K562 (cell line): ENCODE measurements around the gene IQGAP3. TPM values are rescaled to one million over a fixed set of nuclear protein-coding genes. Genes with fewer than 3 reads are reported as not detected.

Experiments
- CUX1 ChIP-seq: fragments of 200-800 bp; sonication (Bioruptor generic); IDR thresholded peaks from 2 replicates; pipeline ENCODE4 v1.6.1; 2016; ENCODE audit warnings: missing genetic modification characterization, missing compliant biosample characterization
- DIDO1 ChIP-seq: fragments of 450-650 bp; IDR thresholded peaks from 2 replicates; pipeline ENCODE4 v1.6.1; 2016; ENCODE audit warnings: low read depth, missing biosample characterization, missing genetic modification characterization
- E2F5 ChIP-seq: sonication (generic); formaldehyde crosslinking; IDR thresholded peaks from 2 replicates; pipeline ENCODE4 v1.8.0; 2022; ENCODE audit warnings: mild to moderate bottlenecking, missing genetic modification reagents
- EP300 ChIP-seq: IDR thresholded peaks from 2 replicates; pipeline ENCODE4 v1.6.1; 2012; ENCODE audit warnings: low read length, improper control_type of control experiment
- ESRRB ChIP-seq: fragments of 250-450 bp; sonication (Bioruptor Pico); IDR thresholded peaks from 2 replicates; pipeline ENCODE4 v1.5.0; 2020; ENCODE audit warnings: mild to moderate bottlenecking, moderate library complexity, borderline replicate concordance
- HDAC2 ChIP-seq: fragments of 450-650 bp; IDR thresholded peaks from 2 replicates; pipeline ENCODE4 v1.6.1; 2016; ENCODE audit warnings: mild to moderate bottlenecking
- HEY1 ChIP-seq: fragments of 250-450 bp; sonication (Bioruptor Pico); IDR thresholded peaks from 2 replicates; pipeline ENCODE4 v1.5.0; 2020; ENCODE audit warnings: mild to moderate bottlenecking, moderate library complexity, borderline replicate concordance
- KLF16 ChIP-seq: IDR thresholded peaks from 2 replicates; pipeline ENCODE4 v1.6.1; 2016; ENCODE audit warnings: antibody characterized with exemption
- MCM5 ChIP-seq: fragments of 450-650 bp; IDR thresholded peaks from 2 replicates; pipeline ENCODE4 v1.6.1; 2016; ENCODE audit warnings: low read depth
- NR4A1 ChIP-seq, 2 experiments: fragments of 250-450 bp in 1 of 2; fragments of 450-650 bp in 1 of 2; sonication (Bioruptor Pico) in 1 of 2; IDR thresholded peaks; 2 replicates each; pipeline versions ENCODE4 v1.4.0 to v1.6.1; 2016 to 2020; ENCODE audit warnings: mild to moderate bottlenecking in 2 of 2, missing compliant biosample characterization in 1 of 2, missing genetic modification characterization in 1 of 2, moderate library complexity in 1 of 2
- SIRT6 ChIP-seq: IDR thresholded peaks from one replicate; pipeline ENCODE4 v1.6.1; 2012; ENCODE audit warnings: low read depth, mild to moderate bottlenecking, control low read depth, inconsistent platforms, low read length, moderate library complexity
- ZBTB1 ChIP-seq: sonication (generic); formaldehyde crosslinking; IDR thresholded peaks from 2 replicates; pipeline ENCODE4 v1.8.1; 2023; ENCODE audit warnings: missing genetic modification reagents, low read depth, mild to moderate bottlenecking, borderline replicate concordance
- ZNF347 ChIP-seq: fragments of 450-650 bp; formaldehyde crosslinking; IDR thresholded peaks from 2 replicates; pipeline ENCODE4 v1.4.0; 2020; ENCODE audit warnings: low read depth, mild to moderate bottlenecking, moderate library complexity
- ZNF584 ChIP-seq: fragments of 200-800 bp; sonication (Bioruptor generic); IDR thresholded peaks from 2 replicates; pipeline ENCODE4 v1.6.1; 2016; ENCODE audit warnings: low read depth, mild to moderate bottlenecking, missing genetic modification characterization, missing compliant biosample characterization
- ZNF639 ChIP-seq, 2 experiments: fragments of 200-800 bp in 1 of 2; sonication (Bioruptor generic) in 1 of 2; sonication (generic) in 1 of 2; formaldehyde crosslinking in 1 of 2; IDR thresholded peaks in 1 of 2; conservative IDR thresholded peaks in 1 of 2; 2 replicates each; pipeline versions ENCODE4 v1.5.0 to v1.6.1; 2016 to 2020; ENCODE audit warnings: missing compliant biosample characterization in 1 of 2, missing genetic modification characterization in 1 of 2, missing genetic modification reagents in 1 of 2
- ZNF695 ChIP-seq: fragments of 450-650 bp; formaldehyde crosslinking; IDR thresholded peaks from 2 replicates; pipeline ENCODE4 v1.4.0; 2020; ENCODE audit warnings: mild to moderate bottlenecking, moderate library complexity
- ZNF740 ChIP-seq, 3 experiments: fragments of 200-800 bp in 1 of 3; sonication (Bioruptor generic) in 1 of 3; sonication (generic) in 1 of 3; formaldehyde crosslinking in 1 of 3; IDR thresholded peaks; 2 replicates each; pipeline versions ENCODE4 v1.6.1 to v1.8.0; 2016 to 2022; ENCODE audit warnings: mild to moderate bottlenecking in 2 of 3, missing compliant biosample characterization in 2 of 3, missing genetic modification characterization in 2 of 3, missing genetic modification reagents in 1 of 3
- polyA plus RNA-seq, 8 experiments: library from polyadenylated mRNA; depleted of rRNA in 4 of 8; stranded (reverse) in 5 of 8; unstranded in 3 of 8; fragments of >200 nt; fragmentation: Nextera tagmentation in 2 of 8; fragmentation: Illumina TruSeq in 1 of 8; extraction: Ambion mirVana in 2 of 8; extraction: Trizol in 1 of 8; gene quantifications; 2 replicates each; pipeline versions ENCODE4 v1.2.1 to v1.2.3, GENCODE V29; 2011 to 2014; ENCODE audit warnings: inconsistent platforms in 1 of 8, missing spikeins in 1 of 8
- total RNA-seq, 7 experiments: library from RNA; depleted of rRNA in 6 of 7; stranded (reverse); fragments of >200 nt in 6 of 7; fragmentation: Illumina TruSeq in 2 of 7; extraction: Trizol in 2 of 7; gene quantifications; 2 replicates each; pipeline versions ENCODE4 v1.2.1 to v1.2.3, GENCODE V29; 2011 to 2021; ENCODE audit warnings: low replicate concordance in 1 of 7

IQGAP3 gene
- total and polyA plus RNA-seq, 9 of the 15 experiments (the other 6 are each of a cell fraction or from before 2014, with no cell fraction given), result 1.4 to 16.6 (median 11.9) TPM

GRCh38 chr1:156504821-156505678 lies 67.3 kb downstream of the IQGAP3 start (continued):
- TF ChIP-seq ZNF584 (CRISPR knock-in tag), result peak; percentile 71; the same call in 1 of the 2 replicates
- TF ChIP-seq ZBTB1, result no peak
- TF ChIP-seq ZNF347 (CRISPR knock-in tag), result no peak
- TF ChIP-seq ZNF695 (CRISPR knock-in tag), result no peak
- TF ChIP-seq HDAC2, result peak; percentile 76
- TF ChIP-seq DIDO1 (tag), result no peak
- TF ChIP-seq SIRT6, result no peak
- TF ChIP-seq ZNF639 (CRISPR knock-in tag; conservative IDR thresholded peaks at IDR 0.05 in 1 of 2, IDR thresholded peaks at IDR 0.05 in 1 of 2), result peak in 1 of 2 experiments; percentile 93; a peak in 2 of 4 replicates
- no peak for TF ChIP-seq HEY1 (CRISPR knock-in tag)
- no peak for TF ChIP-seq CUX1 (CRISPR knock-in tag)
- TF ChIP-seq KLF16, result no peak
- TF ChIP-seq MCM5, result no peak
- peak; percentile 69 for TF ChIP-seq EP300
- TF ChIP-seq NR4A1 (CRISPR knock-in tag; IDR thresholded peaks at IDR 0.05), result 0 out of 2 replicates have a peak, but pooled peaks have one; percentile 35
- no peak for TF ChIP-seq NR4A1 (tag; IDR thresholded peaks at IDR 0.05)
- no peak for TF ChIP-seq ESRRB
- TF ChIP-seq ZNF740 (CRISPR knock-in tag; IDR thresholded peaks at IDR 0.05), result peak; percentile 98
- peak in 1 of 2 experiments; percentile 97; a peak in 2 of 4 replicates for TF ChIP-seq ZNF740 (tag; IDR thresholded peaks at IDR 0.05)
- peak; percentile 32; the same call in 1 of the 2 replicates for TF ChIP-seq E2F5 (CRISPR knock-in tag)
